ENCODE measurements around the gene RBM28.

Gene RBM28

DNA sequence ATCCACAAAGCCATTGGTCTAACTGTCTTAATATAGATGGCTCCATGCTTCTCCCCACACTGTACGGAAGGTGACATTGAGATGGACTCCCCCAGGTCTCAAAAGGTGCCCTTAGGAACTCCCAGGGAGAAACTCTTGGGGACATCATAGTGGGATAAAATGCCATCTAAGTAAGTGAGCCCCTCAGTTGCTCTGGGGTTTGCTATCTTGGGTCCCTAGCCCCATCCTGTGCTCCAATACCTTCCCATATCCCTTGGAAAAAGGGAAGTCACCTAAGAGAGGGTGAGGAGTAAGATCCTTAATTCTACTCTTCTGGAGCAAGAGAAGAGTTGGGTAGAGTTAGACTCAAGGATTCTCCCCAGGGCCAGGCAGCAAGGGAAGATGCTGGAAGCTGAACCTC lies 9.9 kb upstream of the RBM28 start:
- H3K9me3 ChIP-seq (ENCODE audit: control insufficient read depth, insufficient read depth, low read depth, low read length): no peaks in the 10 kb centered on the region
- H3K36me3 ChIP-seq (ENCODE audit: control insufficient read depth in 2 of 2, insufficient read depth in 1 of 2, low read length in 2 of 2): no peaks in the 10 kb centered on the region
- POLR2A ChIA-PET: no interaction called here
- CTCF ChIA-PET: interaction anchor here (0.8 to 0.9 kb wide), 3 partner anchors 7 to 108 kb away, joined by 3 to 5 read pairs (median 5); no protein-coding TSS in a partner anchor
- no peak overlapping the region for H3K27ac ChIP-seq (ENCODE audit: extremely low read depth, low read depth, low read length)
- no peaks in the 10 kb centered on the region for H3K4me1 ChIP-seq (ENCODE audit: control insufficient read depth, insufficient read depth, low read length)
- no peak overlapping the region for H3K4me3 ChIP-seq (ENCODE audit: low read depth, low read length)
- TF ChIP-seq, protein P1, sequence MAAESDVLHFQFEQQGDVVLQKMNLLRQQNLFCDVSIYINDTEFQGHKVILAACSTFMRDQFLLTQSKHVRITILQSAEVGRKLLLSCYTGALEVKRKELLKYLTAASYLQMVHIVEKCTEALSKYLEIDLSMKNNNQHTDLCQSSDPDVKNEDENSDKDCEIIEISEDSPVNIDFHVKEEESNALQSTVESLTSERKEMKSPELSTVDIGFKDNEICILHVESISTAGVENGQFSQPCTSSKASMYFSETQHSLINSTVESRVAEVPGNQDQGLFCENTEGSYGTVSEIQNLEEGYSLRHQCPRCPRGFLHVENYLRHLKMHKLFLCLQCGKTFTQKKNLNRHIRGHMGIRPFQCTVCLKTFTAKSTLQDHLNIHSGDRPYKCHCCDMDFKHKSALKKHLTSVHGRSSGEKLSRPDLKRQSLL (tag by site-specific recombination; IDR thresholded peaks at IDR 0.05): no peak
- TF ChIP-seq, protein P2, sequence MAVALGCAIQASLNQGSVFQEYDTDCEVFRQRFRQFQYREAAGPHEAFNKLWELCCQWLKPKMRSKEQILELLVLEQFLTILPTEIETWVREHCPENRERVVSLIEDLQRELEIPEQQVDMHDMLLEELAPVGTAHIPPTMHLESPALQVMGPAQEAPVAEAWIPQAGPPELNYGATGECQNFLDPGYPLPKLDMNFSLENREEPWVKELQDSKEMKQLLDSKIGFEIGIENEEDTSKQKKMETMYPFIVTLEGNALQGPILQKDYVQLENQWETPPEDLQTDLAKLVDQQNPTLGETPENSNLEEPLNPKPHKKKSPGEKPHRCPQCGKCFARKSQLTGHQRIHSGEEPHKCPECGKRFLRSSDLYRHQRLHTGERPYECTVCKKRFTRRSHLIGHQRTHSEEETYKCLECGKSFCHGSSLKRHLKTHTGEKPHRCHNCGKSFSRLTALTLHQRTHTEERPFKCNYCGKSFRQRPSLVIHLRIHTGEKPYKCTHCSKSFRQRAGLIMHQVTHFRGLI (tag by site-specific recombination; IDR thresholded peaks at IDR 0.05): no peak
- TF ChIP-seq ZNF16 (tag by site-specific recombination; IDR thresholded peaks at IDR 0.05; ENCODE audit: low read depth) (no peak), ZNF211 (tag by site-specific recombination; IDR thresholded peaks at IDR 0.05; ENCODE audit: low read depth) (no peak), ZNF239 (tag by site-specific recombination; IDR thresholded peaks at IDR 0.05) (no peak), SETDB1 (IDR thresholded peaks at IDR 0.05; ENCODE audit: insufficient read length, low read length) (no peak)
- TF ChIP-seq, protein P3, sequence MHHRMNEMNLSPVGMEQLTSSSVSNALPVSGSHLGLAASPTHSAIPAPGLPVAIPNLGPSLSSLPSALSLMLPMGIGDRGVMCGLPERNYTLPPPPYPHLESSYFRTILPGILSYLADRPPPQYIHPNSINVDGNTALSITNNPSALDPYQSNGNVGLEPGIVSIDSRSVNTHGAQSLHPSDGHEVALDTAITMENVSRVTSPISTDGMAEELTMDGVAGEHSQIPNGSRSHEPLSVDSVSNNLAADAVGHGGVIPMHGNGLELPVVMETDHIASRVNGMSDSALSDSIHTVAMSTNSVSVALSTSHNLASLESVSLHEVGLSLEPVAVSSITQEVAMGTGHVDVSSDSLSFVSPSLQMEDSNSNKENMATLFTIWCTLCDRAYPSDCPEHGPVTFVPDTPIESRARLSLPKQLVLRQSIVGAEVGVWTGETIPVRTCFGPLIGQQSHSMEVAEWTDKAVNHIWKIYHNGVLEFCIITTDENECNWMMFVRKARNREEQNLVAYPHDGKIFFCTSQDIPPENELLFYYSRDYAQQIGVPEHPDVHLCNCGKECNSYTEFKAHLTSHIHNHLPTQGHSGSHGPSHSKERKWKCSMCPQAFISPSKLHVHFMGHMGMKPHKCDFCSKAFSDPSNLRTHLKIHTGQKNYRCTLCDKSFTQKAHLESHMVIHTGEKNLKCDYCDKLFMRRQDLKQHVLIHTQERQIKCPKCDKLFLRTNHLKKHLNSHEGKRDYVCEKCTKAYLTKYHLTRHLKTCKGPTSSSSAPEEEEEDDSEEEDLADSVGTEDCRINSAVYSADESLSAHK (tag by site-specific recombination; IDR thresholded peaks at IDR 0.05): no peak

DNA sequence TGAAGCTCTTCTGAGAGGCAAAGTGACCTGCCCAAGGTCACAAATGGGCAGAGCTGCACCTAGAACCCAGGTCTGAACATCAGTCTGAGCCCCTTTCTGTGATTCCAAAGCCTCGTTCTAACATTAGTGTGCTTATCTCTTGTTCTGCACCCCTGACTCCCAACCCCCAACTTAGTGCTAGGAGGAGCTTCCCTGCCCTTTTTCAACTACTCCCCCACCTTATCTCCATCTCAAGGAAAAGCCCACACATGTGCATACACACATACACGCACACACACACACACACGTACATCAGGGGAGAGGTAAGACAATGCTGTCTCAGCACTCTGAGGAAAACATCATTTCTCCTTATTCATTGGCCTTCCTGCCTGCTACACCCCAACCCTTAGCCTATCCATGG lies 9.5 kb upstream of the RBM28 start:
- Histone ChIP-seq H3K9me3 (ENCODE audit: control insufficient read depth, insufficient read depth, low read depth, low read length) (no peaks in the 10 kb centered on the region), H3K4me1 (ENCODE audit: control insufficient read depth, insufficient read depth, low read length) (no peaks in the 10 kb centered on the region), H3K4me3 (ENCODE audit: low read depth, low read length) (no peak overlapping the region), H3K27ac (ENCODE audit: extremely low read depth, low read depth, low read length) (no peak overlapping the region), H3K36me3 (ENCODE audit: control insufficient read depth in 2 of 2, insufficient read depth in 1 of 2, low read length in 2 of 2) (no peaks in the 10 kb centered on the region)
- TF ChIP-seq RBAK (tag by site-specific recombination; IDR thresholded peaks at IDR 0.05): no peak
- TF ChIP-seq, protein P4, sequence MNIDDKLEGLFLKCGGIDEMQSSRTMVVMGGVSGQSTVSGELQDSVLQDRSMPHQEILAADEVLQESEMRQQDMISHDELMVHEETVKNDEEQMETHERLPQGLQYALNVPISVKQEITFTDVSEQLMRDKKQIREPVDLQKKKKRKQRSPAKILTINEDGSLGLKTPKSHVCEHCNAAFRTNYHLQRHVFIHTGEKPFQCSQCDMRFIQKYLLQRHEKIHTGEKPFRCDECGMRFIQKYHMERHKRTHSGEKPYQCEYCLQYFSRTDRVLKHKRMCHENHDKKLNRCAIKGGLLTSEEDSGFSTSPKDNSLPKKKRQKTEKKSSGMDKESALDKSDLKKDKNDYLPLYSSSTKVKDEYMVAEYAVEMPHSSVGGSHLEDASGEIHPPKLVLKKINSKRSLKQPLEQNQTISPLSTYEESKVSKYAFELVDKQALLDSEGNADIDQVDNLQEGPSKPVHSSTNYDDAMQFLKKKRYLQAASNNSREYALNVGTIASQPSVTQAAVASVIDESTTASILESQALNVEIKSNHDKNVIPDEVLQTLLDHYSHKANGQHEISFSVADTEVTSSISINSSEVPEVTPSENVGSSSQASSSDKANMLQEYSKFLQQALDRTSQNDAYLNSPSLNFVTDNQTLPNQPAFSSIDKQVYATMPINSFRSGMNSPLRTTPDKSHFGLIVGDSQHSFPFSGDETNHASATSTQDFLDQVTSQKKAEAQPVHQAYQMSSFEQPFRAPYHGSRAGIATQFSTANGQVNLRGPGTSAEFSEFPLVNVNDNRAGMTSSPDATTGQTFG (tag by site-specific recombination; IDR thresholded peaks at IDR 0.05; ENCODE audit: borderline replicate concordance): no peak
- TF ChIP-seq, protein P5, sequence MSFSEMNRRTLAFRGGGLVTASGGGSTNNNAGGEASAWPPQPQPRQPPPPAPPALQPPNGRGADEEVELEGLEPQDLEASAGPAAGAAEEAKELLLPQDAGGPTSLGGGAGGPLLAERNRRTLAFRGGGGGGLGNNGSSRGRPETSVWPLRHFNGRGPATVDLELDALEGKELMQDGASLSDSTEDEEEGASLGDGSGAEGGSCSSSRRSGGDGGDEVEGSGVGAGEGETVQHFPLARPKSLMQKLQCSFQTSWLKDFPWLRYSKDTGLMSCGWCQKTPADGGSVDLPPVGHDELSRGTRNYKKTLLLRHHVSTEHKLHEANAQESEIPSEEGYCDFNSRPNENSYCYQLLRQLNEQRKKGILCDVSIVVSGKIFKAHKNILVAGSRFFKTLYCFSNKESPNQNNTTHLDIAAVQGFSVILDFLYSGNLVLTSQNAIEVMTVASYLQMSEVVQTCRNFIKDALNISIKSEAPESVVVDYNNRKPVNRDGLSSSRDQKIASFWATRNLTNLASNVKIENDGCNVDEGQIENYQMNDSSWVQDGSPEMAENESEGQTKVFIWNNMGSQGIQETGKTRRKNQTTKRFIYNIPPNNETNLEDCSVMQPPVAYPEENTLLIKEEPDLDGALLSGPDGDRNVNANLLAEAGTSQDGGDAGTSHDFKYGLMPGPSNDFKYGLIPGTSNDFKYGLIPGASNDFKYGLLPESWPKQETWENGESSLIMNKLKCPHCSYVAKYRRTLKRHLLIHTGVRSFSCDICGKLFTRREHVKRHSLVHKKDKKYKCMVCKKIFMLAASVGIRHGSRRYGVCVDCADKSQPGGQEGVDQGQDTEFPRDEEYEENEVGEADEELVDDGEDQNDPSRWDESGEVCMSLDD (tag by site-specific recombination; IDR thresholded peaks at IDR 0.05): no peak
- TF ChIP-seq ZNF530 (tag by site-specific recombination; IDR thresholded peaks at IDR 0.05; ENCODE audit: low read depth): no peak
- no peak for TF ChIP-seq ZNF544 (tag by site-specific recombination; IDR thresholded peaks at IDR 0.05)
- TF ChIP-seq ZFHX2 (tag by site-specific recombination; conservative IDR thresholded peaks at IDR 0.05): 0 out of 2 replicates have a peak, but pooled peaks have one; percentile 12
- ChIA-PET POLR2A (no interaction called here), CTCF (interaction anchor here (0.7 to 0.9 kb wide), 7 partner anchors 8 to 108 kb away, joined by 3 to 5 read pairs (median 4); no protein-coding TSS in a partner anchor)

Data from HEK293 (cell line).